Central memory CD4-positive, alpha-beta T cell (primary cell): ENCODE measurements around the gene RBSN.
"Not testable (repeated sequence)": the region's sequence is repeated elsewhere in the genome, so short reads cannot be mapped to it uniquely, and the experiment has no call there.

Experiments
- DNase-seq: peaks from one replicate; pipeline ENCODE4 v3.0.0; 2022
- total RNA-seq, 3 experiments: gene quantifications; one replicate each; lab custom pipeline; 2026; lab: John Stamatoyannopoulos, UW

The RBSN gene
- 12.4 to 42.8 (median 42.4) reads per million in 3 experiments for total RNA-seq

DNA sequence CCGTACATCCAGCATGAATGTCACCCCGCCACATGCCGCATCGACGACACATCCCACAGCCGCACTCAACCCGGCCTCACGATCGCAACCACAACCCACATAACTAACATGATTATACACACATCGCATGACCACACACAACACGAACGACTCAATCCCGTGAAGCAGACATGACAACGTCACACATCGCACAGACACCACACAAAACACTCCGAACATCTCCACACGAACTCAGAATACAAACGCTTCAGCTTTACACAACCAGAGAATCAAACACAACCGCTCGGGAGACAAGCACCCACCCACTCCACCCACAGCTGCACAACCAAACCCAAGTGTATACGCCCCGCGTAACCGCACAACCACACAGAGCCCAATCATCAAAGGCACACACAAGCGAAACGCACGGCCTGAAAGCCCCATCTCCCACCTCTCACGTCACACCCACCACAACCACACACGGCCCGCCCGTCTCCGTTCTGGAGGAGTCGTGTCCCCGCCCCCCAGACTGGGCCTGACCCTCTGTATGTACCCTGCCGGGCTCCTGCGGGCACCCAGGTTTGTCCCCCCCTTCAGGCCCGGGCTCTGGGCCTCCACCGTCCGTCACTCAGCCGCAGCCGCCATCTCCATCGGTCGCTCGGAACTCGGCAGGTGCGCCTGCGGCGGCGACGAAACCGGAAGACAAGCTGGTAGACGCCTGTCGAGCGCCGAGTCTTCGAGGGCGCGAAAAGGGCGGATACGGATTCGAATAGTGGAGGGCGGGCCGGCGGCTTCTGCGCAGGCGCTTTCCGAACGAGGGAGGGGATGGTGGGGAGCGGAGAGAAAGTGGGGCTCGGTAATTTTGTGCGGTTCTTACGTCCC lies at the start of gene RBSN:
TSS of gene RBSN (minus strand) at position 646 of the 861 bp plus-strand sequence. CDS start 3,028 bp downstream, outside the sequence.
- DNase-seq, result peak; percentile 96

DNA sequence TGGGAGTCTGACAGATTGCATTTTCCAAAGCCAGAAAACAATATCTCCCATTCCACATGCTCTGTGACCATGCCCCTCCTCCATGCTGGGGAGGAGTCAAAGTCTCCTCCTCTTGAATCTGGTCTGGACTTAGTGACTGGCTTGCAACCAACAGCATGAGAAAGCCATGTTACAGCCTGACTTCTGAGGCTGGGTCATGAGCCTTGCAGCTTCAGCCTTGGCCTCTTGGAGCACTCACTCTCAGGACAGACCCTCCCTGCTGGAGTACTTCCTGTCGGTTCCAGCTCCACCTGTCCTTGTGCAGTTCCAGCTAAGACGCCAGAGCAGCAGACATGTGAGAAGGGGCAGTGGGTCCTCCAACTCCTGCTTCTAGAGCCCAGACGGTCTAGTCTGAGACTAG lies 49.7 kb upstream of the RBSN start:
- DNase-seq, result no peak

DNA sequence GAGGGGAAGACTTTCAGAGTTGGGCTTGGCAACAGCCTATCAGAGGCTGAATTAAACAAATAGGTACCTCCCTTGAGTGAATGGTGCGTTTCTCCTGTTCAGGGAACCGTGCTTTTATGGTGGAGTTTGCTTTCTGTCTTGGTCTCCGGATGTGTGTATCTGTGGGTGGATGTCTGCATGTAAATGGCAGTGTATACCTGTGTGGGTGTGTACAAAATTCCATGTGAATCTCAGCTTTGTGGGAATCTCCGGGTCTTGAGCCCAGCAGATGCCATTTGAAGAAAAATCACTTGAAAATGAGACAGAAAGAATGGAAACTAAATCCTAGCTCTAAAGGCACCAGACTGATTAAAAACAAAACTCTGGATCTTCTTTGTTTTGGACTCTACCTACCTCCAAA lies 37.9 kb upstream of the RBSN start:
- not testable (repeated sequence) for DNase-seq

DNA sequence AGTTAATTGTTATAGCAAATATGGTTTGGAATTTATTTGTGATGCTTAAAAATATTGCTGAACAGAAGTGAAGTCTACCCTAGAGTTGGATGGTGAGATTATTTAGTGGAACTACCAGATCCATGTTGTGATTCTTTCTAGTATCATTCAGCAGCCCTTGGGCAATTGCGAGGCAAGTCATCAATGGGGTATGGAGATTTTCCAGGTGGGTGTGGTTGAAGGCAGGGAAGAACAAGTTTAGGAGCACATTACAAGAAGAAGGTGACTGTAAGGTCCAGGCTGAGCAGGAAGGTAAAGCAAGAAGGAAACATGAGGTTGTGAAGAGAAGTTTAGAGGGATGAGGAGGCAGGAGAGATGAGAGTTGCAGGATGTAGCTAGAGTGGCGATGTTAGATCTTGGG lies 36.0 kb upstream of the RBSN start:
- not testable (repeated sequence) for DNase-seq

DNA sequence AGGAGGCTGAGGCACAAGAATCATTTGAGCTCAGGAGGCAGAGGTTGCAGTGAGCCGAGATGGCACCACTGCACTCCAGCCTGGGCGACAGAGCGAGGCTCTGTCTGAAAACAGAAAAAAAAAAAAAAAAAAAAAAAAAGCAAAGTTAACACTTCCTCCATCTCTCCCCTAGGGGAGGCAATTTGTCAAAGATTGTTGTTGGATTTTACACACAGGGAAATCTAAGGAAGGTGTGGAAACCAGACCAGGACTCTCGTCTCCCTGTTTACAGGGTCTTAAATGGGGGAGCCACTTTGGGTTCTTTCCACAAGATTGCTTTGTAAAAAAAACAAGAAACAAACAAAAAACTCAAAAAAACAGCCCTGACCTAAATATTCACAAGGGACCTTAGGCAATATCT lies 29.5 kb upstream of the RBSN start:
- not testable (repeated sequence) for DNase-seq

DNA sequence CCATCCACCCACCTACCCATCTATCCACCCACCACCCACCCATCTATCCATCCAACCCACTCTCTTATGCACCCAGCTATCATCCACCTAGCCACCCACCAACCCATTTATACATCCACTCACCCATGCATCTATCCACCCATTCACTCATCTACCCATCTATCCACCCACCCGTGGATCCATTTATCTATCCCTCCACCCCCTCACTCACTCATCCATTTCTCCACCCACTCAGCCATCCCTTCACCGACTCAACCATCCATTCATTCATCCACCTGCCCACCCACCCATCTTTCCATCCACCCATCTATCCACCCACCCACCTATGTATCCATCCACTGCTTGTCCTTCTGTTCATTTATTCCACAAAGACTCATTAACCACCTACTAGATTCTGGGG lies 28.0 kb upstream of the RBSN start:
- DNase-seq, result not testable (repeated sequence)

DNA sequence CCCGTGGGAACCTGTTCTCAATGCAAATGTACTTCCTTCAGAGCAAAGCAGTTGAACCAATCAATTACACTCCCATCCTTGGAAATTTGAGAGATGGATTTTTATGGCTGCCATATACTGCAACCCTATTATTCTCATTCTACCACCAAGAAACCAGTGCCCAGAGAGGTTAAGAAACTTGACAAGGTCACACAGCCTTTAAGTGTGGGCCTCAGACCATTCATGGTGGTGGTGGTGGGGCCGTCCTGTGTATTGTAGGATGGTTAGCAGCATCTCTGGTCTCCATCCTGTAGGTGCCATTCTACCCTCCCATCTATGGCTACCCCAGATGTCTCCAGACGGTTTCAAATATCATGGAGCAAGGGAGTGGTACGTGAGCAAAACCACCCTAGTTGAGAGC lies 23.4 kb upstream of the RBSN start:
- no peak for DNase-seq

DNA sequence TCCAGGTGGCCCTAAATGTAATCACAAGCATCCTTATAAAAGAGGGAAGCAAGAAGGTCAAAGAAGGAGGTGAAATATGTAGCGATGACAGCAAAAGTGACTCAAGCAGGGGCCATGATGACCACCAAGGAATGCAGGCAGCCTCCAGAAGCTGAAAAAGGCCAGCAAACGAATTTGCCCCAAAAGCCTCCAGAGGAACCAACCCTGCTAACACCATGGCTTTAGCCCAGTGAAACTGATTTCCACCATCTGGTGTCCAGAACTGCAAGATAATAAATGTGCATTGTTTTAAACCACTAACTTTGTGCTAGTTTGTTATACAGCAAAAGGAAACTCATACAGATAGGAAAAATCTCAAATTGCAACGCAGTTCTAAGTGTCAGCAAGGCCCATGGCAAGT lies 23.0 kb upstream of the RBSN start:
- DNase-seq, result no peak

DNA sequence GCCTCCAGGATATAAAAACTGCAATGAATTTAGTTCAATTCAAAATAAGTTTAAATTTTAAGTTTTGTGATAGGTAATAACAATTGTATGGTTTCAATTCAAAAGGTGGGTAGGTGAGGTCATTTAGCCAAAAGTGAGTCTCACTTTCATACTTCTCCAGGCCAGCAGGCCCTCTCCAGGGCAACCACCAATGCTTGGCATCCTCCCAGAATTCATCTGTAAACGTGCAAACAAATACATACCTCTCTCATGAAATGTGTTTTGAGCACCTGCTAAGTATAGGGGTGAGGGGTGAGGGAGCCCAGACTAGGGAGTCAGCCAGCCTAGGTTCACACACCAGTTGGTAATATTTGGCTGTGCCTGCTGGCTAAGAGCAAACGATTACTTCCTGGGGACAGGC lies 22.0 kb upstream of the RBSN start:
- DNase-seq, result no peak

DNA sequence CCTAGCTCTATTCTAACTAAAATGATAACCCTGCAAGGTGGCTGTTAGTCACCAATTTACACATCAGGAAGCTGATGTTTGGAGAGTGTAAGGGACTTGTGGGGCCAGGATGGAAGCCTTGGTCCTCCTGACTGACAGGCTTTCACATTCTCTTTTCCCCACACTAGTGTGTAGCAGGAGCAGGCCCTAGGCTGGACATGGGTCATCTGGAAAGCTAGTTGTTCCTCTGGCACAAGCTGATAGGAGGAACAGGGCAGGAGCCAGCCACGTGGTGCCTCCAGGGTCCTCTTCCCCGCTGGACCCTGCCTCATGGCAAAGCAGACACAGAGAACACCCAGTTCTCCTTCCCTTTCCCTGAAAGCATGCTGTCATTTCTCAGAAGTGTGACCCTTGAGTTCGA lies 18.1 kb upstream of the RBSN start:
- no peak for DNase-seq

DNA sequence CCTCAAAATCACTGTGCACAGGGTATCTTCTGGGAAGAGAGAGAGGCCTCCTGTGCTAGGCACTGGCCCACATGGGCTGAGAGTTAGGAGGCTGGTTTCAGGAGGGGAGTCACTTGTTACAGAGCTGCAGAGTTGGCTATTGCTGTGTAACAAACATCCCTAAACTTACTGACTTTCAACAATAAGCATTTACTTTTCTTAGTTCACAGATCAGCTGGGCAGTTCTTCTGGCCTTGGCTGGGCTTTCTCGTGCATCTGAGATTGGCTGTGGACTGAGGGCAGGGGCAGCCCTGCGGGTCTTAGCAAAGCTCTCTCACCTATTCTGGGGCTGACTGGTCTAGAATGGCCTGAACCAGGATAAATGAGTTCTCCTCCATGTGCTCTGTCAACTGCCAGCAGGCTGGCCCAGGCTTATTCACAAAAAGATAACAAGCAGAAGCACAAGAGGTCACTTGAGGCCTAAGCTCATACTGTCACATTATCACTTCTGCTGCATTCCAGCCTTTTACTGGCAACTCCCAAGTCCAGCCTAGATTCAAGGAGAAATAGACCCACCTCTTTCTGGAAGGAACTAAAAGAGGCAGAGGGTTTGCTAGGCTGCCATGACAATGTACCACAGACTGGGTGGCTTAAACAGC lies 17.2 kb upstream of the RBSN start:
- DNase-seq, result no peak

DNA sequence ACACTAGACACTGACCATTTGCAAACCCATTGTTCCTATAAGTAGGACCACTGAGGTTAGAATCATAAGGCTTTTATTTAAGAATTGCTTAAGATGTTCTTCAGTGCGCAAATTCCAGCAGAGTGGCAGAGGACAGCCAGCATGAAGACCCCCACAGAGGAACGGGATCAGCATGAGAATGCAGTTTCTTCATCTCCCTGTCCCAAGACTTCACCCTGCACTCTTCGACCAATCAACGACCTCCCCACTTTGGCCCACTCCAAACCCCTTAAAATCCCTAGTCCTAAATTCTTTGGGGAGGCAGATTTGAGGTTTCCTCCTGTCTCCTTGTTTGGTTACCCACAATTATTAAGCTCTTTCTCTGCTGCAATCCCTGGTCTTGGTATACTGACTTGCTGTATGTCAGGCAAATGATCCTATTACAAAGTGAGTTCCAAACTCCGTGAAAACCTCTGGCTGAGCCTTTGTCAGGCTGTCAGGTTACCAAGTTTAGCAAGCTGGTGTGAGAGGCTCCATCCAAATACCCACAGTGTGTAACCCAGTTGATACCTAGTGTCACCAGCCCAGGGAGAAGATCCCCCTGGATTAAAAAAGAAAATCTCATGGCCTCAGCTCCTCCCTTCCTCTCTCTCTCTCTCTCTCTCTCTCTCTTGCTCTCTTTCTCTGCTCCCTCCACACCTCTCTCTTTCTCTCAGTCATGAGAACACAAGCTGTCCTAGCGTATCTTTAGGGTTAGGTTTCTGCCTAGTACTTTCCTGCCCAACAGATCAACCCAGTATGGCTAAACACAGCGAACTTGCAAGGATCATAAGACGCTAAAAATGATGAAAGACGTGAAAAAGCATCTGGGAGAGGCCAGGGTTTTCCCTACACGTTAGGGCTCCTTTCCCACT lies 15.8 kb upstream of the RBSN start:
- DNase-seq, result no peak

DNA sequence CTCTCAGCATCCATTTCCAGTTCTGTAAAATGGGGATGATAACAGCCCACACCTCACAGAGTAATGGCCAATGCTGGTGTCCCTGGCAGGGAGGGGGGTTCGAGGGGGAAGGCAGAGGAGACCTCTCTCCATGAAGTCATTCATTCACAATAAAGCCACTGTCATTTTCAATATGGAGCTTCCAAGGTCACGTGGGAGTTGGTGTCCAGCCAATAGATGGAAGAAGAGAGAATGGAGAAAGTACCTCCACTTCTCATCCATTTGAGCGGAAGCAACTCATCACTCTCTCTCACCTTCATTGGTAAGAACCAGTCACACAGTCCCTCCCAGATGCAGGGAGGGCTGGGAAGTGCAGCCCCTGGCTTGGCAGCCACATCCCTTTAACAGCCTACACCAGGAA lies 14.9 kb upstream of the RBSN start:
- DNase-seq, result no peak

DNA sequence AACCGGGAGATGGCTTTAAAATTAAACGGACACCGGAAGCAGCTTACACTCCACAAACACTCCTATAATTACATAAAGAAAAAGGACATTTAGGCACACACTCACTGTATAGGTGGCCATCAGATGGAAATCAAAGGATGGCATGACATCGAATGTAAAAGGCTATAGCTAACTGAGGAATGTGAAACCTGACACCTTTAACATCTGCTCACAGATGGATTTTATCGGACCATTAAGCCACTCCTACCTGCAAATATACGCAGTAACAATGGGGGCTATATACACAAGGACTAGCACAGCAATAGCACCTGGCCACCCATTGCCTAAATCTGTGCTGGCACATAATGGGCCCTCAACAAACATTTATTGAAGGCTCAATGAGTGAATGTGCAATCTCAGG lies 14.5 kb upstream of the RBSN start:
- DNase-seq, result no peak

DNA sequence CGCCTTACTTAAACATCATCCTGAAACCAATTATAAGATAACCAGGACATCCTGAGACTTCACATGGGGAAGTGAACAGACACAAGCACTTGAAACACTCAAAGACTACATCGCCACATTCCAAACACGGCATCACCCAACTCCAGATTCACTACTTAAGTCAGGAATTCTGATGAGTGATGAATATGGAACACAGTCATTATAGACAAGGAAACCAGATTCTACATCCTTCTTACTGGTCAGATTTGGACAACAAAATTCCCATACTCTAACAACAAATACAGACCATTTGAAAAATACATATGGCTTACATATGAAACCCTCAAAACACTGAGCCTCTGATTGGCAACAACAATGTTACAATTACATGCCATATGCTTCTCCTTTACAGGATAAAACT lies 13.1 kb upstream of the RBSN start:
- no peak for DNase-seq

DNA sequence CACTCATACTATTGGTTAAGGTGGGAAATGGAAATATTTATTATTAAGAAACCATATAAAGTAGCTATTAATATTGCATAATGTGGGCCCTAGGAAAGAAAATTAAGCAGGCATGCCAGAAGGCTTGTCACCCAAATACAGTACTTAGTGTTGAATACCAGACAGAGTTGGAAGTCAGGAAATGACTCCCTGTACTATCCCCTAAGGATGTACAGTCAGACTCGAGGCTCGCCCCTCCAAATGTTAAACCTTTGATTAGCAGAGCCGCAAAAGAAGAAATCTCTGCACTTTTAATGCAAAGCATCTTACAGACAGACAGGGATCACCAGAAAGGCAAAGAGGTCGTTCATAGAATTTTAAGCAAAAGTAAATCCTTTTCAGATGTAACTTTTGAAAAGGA lies 11.3 kb upstream of the RBSN start:
- DNase-seq, result no peak

DNA sequence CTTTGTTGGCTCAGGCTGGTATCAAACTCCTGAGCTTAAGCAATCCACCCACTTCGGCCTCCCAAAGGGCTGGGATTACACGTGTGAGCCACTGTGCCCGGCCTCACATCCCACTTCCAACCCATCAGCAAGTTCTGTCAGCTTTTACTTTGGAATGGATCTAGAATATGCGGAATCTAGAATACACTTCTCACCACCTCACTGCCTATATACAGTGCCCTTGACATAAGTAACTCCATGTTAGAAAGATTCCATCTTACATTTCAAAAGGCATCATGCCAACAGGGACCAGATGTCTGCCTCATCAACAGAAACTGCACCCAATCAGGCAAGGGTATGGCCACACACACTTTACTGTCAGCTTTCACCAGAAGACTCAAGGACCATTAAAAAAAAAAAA lies 9.9 kb upstream of the RBSN start:
- DNase-seq, result no peak

DNA sequence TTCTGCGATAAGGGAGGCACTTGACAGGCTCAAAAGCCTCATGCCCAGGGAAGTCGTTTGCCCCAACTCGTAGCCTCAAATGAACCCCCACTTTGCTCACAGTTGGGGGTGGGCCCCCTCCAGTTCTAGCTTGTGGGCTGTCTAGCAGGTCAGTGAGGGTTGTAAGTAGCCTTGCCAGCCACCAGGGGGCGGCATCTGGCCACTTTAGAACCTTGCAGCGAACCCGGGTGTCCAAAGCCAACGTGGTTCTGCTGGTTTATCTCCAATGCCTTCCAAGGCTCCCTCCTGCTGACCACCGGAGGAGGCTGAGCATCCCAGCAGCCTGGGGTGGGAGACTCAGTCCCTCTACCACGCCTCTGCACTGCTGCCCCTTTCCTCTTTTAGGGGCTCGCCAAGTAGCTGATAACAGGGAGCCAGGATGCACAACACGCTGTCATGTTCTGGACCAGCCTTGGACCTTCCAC lies 9.2 kb upstream of the RBSN start:
- DNase-seq, result peak; percentile 62

DNA sequence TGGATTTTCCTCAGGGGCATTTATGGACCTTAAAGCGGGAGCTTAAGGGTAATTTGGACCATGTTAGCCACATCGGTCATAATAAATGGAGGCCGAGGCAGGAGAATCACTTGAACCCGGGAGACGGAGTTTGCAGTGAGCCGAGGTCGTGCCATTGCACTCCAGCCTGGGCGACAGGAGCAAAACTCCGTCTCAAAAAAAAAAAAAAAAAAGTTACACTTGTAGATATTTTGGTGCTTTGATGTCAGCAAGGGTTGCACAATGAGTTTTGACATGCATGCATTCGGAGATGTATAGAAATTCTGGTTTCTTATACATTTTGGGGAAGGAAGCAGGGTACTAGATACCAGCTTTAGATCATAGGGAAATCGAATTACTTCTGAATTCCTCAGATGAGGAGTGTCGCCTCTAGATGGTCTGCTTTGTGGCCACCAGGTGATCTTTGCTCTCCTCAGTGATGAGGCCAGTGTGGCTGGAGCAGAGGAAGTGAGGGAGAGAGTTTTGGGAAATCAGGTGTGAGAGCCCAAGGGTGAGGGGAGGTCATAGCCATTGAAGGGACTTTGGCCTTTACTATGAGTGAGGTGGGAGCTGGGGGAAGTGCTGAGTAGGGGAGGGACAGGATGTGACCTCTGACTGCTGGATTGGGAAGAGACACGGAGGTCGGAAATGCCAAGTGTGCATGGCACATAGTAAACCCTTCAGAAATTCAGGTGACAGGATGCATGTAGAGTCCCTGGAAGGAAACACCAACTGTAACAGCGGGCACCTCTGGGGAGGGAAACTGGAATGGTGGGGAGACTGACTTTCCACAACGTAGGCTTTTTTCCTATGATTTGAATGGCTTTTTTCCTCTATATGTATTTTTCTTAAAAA lies 8.4 kb upstream of the RBSN start:
- DNase-seq, result no peak

DNA sequence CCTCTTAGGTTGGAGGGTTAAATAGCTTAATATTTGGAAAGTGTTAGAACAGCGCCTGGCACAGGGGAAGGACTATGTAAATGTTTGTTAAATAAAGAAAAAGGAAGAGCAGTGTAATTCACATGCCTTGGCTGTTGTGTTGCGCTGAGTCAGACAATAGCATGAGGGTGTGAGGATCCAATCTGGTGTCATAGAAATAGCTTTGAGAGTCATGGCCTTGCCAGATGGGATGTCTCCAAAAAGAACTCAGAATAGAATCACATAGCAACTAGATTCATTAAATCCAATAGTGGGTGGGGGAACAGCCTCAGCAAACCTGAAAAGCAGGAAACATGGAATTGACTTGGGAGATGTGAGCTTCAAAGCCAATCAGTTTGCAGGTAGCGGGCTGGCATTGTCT lies 3.9 kb upstream of the RBSN start:
- no peak for DNase-seq

DNA sequence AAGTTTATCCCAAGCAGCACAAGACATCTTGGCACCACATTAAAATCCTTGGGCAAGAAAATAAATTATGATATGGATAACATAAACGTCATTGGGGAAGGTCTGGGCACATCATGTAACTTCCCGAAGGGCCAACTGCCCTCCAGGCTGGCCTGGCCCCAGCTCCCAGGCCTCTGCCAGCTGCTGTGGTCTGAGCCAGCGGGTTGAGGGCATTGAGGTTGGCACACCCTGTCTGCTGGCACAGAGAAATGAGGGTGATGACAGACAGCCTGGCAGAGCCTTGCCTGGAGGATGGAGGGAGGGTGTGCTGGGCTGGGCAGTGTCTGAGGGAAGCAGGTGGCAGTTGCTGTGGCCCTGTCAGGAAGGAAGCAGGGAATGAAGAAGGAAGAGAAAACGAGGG lies 3.3 kb upstream of the RBSN start:
- DNase-seq, result no peak
